GM21825 (cell line): Measurements from ENCODE around the gene RALGPS1.

Source experiments
- ATAC-seq: cut with Tn5 transposase; IDR thresholded peaks from one replicate; pipeline ENCODE4 v1.9.1; 2021; ENCODE audit warnings: mild to moderate bottlenecking, moderate library complexity; ENCODE audit not compliant: unreplicated experiment

Gene RALGPS1

GRCh38 chr9:126914458-126915280 is at the start of gene RALGPS1:
TSS of gene RALGPS1 (plus strand) at chr9:126914782. CDS start at chr9:126962290, 47,508 bp downstream.
- ATAC-seq, result peak; percentile 94

GRCh38 chr9:126869368-126869767 is 45.2 kb upstream of the RALGPS1 start:
- ATAC-seq, result no peak

- no peak for ATAC-seq
Observed at GRCh38 chr9:126872516-126872915, 42.1 kb upstream of the RALGPS1 start.

GRCh38 chr9:126874546-126875314 is 39.9 kb upstream of the RALGPS1 start:
- no peak for ATAC-seq

- ATAC-seq, result no peak
Observed at GRCh38 chr9:126875756-126876510, 38.6 kb upstream of the RALGPS1 start.

GRCh38 chr9:126876531-126876930 is 38.1 kb upstream of the RALGPS1 start:
- no peak for ATAC-seq

- no peak for ATAC-seq
Observed at GRCh38 chr9:126877418-126877817, 37.2 kb upstream of the RALGPS1 start.

- no peak for ATAC-seq
Observed at GRCh38 chr9:126879288-126879687, 35.3 kb upstream of the RALGPS1 start.

- no peak for ATAC-seq
Observed at GRCh38 chr9:126880226-126880946, 34.2 kb upstream of the RALGPS1 start.

GRCh38 chr9:126880947-126881332 is 33.6 kb upstream of the RALGPS1 start:
- no peak for ATAC-seq

GRCh38 chr9:126882746-126883145 is 31.8 kb upstream of the RALGPS1 start:
- no peak for ATAC-seq

GRCh38 chr9:126883636-126884035 is 30.9 kb upstream of the RALGPS1 start:
- ATAC-seq, result no peak

- ATAC-seq, result no peak
Observed at GRCh38 chr9:126885131-126885641, 29.4 kb upstream of the RALGPS1 start.

GRCh38 chr9:126886034-126886822 is 28.4 kb upstream of the RALGPS1 start:
- ATAC-seq, result no peak

GRCh38 chr9:126886897-126887296 is 27.7 kb upstream of the RALGPS1 start:
- no peak for ATAC-seq

GRCh38 chr9:126891676-126892075 is 22.9 kb upstream of the RALGPS1 start:
- ATAC-seq, result no peak

- no peak for ATAC-seq
Observed at GRCh38 chr9:126893079-126893478, 21.5 kb upstream of the RALGPS1 start.

GRCh38 chr9:126894052-126894603 is 20.5 kb upstream of the RALGPS1 start:
- ATAC-seq, result no peak

- ATAC-seq, result no peak
Observed at GRCh38 chr9:126902210-126902609, 12.4 kb upstream of the RALGPS1 start.
